GM19193 (cell line): ENCODE measurements around the gene DBP.

ENCODE experiments used
- POLR2A ChIP-seq: IDR thresholded peaks from 4 replicates; pipeline ENCODE4 v1.6.1; 2011; ENCODE audit not compliant: insufficient read depth, insufficient read length; ENCODE audit errors: extremely low read depth

The DBP gene, protein sequence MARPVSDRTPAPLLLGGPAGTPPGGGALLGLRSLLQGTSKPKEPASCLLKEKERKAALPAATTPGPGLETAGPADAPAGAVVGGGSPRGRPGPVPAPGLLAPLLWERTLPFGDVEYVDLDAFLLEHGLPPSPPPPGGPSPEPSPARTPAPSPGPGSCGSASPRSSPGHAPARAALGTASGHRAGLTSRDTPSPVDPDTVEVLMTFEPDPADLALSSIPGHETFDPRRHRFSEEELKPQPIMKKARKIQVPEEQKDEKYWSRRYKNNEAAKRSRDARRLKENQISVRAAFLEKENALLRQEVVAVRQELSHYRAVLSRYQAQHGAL

DNA sequence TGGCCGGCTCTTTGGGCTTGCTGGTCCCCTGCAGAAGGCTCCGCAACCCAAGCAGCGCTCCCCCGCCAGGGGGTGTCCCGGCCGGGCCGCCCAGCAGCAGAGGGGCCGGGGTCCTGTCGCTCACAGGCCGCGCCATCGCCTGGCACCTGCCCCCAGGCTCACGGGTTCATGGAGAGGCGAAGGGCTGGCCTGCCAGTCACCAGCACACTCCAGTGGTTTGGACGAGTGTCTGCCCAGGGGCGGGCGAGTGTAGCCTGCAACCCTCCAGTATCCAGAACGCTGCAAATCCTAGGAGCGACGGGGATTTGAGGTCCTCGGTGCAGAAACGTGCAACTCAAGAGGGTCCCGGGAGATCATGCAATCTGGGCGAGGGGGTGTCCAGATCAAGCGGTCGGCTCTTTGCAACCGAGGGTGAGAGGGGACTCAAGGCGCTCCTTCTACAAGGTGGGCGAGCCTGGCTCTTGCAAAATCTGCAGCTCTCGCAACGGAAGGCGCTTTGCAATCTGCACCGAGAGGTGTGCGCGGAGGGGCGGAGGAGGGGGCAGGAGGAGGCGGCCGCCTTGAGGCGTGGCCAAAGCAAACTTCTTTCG is at the start of gene DBP:
TSS of gene DBP (minus strand) at position 521 of the 590 bp plus-strand sequence. CDS start at position 136, 385 bp downstream.
- TF ChIP-seq POLR2A, result peak; percentile 23

DNA sequence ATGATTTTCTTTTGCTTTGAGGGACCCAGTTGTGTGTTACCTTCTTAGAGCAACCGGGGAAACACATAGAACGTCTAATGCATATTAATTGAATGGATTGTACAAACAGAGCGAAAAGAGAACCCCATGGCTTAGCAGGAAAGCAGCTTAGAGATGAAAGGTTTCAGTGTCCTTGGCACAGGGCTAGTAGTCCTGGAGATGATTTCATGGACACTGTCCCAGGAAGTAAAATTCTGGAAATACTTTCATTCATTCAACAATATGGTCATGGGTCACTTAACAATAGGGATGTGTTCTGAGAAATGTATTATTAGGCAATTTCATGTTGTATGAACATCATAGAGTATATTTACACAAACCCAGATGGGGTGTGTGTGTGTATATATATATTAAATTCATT is 48.9 kb upstream of the DBP start:
- TF ChIP-seq POLR2A, result no peak

DNA sequence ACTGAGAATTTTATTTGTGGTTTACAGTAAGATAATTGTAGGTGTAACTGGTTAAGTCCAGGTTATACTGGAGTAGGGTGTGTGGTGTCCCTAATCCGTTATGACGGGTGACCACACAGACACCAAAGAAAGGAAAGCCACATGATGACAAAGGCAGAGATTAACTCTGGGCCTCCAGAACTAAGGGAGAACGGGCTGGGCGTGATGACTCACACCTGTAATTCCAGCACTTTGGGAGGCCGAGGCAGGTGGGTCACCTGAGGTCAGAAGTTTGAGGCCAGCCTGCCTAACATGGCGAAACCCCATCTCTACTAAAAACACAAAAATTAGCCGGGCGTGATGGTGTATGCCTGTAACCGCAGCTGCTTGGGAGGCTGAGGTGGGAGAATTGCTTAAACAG is 48.4 kb upstream of the DBP start:
- no peak for TF ChIP-seq POLR2A

DNA sequence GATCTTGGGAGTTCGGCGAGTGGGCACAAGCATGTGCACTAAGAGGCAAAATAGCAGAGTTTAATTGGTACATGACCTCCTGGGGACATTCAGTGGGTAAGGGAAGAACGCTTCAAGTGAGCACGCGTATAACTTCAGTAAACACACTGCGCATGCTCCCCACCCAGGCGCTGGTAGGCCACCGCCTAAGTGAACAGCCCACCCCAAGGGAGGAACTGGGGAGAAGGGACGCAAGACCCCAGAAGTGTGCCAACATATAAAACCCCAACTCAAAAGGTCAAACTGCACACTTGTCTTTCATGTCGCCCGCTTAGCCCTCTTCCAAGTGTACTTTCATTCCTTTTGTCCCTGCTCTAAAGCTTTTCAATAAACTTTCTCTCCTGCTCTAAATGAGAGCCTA is 46.2 kb upstream of the DBP start:
- TF ChIP-seq POLR2A, result no peak

DNA sequence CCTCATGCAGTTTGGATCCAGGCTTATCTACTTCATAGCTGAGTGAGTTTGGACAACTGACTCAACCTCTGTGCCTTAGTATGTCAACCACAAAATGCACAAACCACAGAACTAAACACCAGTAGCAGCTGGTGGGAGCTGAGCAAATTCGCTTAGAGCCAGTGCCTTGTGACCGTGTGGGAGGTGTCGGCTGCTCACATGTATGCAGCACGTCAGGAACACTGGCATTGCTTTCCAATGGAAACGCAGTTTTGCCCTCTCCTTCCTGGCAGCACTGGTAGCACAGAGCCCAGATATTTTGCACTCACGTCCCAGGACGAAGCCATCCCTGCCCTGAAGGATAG is 43.9 kb upstream of the DBP start:
- TF ChIP-seq POLR2A, result no peak

DNA sequence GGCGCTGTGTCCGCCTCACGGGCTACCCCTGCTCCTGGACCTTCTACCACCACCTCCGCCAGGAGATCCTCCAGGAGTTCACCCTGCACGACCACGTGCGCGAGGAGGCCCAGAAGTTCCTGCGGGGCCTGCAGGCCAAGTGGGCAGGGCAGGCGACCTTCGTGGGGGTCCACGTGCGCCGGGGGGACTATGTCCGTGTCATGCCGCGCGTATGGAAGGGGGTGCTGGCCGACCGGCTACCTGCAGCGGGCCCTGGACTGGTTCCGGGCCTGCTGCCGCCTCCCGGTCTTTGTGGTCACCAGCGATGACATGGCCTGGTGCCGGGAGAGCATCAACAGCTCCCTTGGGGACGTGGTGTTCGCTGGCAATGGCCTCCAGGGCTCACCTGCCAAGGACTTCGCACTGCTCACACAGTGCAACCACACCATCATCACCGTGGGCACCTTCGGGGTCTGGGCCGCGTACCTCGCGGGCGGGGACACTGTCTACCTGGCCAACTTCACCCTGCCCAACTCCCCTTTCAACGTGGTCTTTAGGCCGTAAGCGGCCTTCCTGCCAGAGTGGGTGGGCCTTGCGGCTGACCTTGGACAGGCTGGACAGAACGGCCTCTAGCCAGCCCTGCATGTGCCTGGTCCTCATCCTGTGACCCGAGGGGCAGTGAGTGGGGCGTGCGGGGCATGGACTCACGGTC is 43.4 kb upstream of the DBP start:
- TF ChIP-seq POLR2A, result no peak

DNA sequence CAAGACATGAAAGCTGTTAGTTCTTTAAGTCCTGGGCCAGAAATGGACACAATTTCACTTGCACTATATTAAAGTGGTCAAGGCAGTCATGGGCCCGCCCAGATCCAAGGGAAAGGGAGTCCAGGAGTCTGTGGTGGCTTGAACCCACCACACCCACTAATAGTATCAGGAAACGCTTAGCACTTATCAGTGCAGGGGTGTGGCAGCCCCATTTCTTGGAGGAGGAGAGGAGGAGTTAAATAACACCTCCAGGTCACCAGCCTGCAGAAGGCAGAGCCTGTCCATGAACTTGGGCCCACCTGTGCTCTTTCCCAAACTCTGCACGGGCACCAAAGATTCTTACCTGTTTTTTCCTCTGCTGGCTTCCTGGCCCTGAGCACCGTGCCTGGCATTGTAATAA is 41.0 kb upstream of the DBP start:
- TF ChIP-seq POLR2A, result no peak

DNA sequence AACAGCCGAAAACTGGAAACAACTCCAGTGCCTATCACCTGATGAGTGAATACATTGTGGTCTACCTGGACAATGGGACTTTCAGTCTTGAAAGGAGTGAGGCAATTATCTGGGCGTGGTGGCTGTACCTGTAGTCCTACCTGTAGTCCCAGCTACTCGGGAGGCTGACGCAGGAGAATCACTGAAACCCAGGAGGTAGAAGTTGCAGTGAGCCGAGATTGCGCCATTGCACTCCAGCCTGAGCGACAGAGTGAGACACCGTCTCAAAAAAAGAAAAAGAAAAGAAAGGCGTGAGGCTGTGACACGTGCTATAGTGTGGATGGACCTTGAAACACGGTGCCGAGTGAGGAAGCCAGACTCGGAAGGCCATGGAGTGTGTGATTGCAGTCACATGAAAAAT is 39.7 kb upstream of the DBP start:
- no peak for TF ChIP-seq POLR2A

DNA sequence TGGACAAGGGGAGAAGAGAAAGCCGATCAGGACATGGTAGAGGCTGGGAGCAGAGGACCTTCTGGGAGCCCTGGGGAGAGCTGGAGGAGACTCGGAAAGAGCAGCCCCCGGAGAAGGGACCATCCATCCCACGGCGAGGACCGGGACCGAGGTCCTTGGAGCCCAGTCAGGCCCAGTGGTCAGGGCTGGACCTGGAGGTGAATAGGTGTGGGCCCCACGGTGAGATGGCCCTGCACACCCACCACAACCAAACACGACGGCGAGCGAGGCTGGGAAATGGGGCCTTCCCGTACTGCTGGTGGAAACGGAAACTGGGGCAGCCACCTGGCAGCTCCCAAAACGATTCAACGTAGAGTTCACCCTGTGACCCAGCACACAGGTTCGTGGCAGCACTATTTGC is 39.3 kb upstream of the DBP start:
- TF ChIP-seq POLR2A, result no peak

DNA sequence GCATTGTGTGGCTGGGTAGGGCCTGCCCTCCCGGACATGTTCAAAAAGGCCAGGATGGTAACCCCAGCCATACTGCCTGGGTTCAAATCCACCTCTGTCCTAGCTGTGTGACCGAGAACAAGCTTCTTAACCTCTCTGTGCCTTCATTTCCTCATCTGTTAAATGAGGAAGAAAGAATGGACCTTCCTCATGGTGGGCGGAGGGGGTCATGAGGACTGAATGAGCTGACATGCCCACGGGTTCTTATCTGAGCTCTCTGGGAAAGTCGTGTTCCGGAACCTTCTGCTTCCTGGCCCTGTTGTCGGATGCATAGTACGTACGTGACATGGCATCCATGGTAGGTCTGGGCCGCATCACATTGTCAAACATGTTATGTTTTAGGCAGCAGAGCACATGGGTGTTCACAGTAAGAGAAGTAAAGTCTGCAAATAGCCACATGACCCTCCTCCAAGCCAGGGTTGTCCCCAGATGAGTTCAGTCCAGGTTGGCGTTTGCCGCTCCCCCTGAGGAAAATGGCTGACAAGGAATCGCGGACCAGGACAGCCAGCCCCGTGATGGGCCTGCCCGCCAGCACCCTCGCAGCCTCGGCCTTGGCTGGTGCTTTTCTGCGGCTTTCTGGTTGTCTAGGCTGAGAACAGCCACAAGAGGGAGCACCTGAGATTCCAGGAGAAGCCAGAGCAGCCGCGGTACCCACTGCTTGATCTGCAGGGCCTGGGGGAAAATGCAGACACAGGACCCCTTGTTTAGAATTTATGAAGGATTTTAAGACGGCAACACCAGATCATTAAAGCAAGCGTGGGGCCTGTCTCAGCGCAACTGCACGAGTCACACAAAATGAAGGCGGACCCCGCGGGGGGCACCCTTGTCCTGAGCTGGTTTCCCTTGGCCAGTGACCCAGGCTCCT is 38.0 kb upstream of the DBP start:
- no peak for TF ChIP-seq POLR2A

DNA sequence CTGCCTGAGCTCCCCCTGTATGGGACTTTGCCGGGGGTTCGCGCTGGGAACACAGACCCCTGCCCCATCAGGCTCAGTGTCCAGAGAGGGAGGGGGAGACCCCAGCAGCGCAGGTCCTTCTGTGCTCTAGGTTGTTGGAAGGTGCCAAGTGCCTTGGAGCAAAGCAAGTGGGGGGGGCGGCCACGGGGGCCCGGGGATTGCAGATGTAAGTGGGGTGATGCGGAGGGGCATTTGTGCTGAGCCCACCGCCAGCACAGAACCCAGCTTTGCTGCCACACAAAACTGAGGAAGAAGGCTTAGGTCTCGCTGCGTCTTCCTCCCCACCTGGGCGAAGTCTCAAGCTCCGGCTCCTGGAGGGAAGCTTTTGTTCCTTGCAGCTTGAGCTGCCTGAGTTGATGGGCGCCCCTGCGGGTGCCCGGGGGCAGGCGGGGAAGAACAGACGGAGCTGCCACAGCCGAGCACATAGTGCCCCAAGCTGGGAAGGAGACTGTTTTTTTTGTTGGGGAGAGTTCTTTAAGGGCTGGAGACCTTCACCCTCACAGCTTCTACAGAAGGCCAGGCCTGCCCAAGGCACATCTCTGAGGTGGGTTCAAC is 37.1 kb upstream of the DBP start:
- no peak for TF ChIP-seq POLR2A

DNA sequence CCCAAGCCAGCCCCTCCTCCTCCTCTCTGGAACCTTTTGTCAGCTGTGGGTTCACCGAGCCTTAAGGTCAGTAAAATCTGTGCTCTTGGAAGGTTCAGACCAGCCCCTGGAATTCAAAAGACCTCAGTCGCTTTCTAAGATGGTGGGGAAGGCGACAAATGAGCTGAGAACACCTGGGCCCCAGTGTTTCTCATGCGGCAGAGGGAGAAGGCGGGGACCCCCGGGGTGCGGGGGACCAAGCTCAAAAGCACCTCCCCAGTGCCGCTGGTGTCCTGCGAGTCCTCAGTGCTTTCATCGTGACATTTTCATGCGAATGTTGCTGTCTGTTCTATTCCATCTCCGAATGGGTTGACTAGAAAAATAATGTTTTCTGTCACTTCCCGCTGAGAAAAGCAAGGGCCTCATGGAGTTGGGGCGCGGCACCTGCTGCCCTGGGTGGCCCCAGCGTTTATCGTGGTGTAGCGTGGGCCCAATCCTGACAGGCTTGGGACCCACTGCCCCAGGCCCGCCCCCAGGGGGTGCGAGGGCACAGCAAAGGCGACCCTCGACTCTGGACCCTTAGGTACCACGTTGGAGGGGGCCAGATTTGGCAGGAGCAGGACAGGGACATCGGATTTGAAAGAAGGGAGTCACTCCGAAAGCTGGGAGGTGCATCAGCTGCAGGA is 36.4 kb upstream of the DBP start:
- TF ChIP-seq POLR2A, result no peak

DNA sequence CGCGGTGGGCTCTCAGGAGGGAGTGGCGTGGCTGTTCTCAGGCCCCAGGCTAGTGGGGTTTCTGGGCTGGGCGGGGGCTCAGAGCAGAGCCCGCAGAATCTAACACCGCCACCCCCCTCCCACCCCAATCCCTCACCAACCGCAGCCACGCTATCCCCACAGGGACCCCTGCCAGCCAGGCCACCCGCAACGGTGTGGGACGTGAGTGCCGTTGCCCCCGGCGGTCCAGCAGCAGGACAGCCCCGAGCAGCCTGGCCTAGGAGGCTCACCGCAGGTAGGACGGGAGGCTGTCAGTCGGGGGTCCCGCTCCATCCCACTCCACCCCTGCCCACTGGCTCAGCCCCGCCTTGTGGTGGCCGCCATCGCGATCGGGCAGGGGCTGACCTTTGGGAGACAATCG is 35.8 kb upstream of the DBP start, which contains the start of gene NTN5:
TSS of gene NTN5 (minus strand) at position 24 of the 400 bp plus-strand sequence. CDS start 2,031 bp downstream, outside the sequence.
- TF ChIP-seq POLR2A, result no peak

DNA sequence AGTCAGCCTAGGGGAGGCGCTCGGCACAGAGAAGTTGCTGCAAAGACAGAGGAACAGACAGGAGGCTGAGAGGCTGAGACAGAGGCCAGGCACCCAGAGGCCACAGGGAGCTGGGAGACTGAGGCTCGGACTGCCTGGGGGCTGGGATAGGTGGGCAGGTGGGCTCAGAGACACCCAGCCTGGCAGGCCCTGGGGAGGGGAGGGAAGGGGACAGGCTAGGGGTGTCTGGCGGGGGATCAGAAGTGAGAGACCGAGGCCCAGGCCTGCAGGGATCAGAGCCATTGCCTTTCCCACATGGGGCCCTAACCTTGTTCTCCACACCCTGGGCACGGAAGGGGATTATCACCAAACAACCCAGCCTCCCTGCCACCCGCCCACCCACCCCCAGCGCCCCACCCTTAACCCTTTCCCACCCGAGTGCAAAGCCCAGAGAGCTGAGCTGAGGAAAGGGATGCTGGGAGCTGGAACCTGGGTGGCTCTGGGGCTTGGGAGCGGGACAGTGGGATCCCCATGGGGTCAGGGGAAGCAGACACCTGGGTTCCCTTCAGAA is 34.3 kb upstream of the DBP start:
- no peak for TF ChIP-seq POLR2A
